Kidney (tissue), 14 donors: ENCODE measurements around the gene TXNDC12. TPM values are rescaled to one million over a fixed set of nuclear protein-coding genes. Genes with fewer than 3 reads are reported as not detected.

ENCODE experiments used
- DNase-seq, 5 donors: peaks; one replicate each; pipeline ENCODE4 v3.0.0-alpha.2; 2013 to 2020
- FAIRE-seq: peaks from 2 replicates; lab custom pipeline; 2012; peaks lifted over from hg19 to GRCh38; lab: Jason Lieb, UNC
- H3K27ac ChIP-seq, 2 donors: one replicate each; pipeline ENCODE4 v1.7.0; 2013; ENCODE audit warnings: low read depth in 2 of 2, low read length in 2 of 2, inconsistent platforms in 1 of 2
- H3K27me3 ChIP-seq: one replicate; pipeline ENCODE4 v1.7.1; 2013; ENCODE audit warnings: low read length, inconsistent platforms; ENCODE audit not compliant: control insufficient read depth, insufficient read depth
- H3K36me3 ChIP-seq, 3 donors: one replicate each; pipeline versions ENCODE4 v1.7.0 to v1.7.1; 2013; ENCODE audit warnings: low read length in 3 of 3, control low read depth in 1 of 3, inconsistent platforms in 1 of 3; ENCODE audit not compliant: insufficient read depth in 3 of 3, control insufficient read depth in 2 of 3
- H3K4me1 ChIP-seq, 3 donors: one replicate each; pipeline versions ENCODE4 v1.7.0 to v1.7.1; 2013; ENCODE audit warnings: low read length in 3 of 3, inconsistent platforms in 1 of 3, low read depth in 1 of 3; ENCODE audit not compliant: control insufficient read depth in 2 of 3, insufficient read depth in 2 of 3
- H3K4me3 ChIP-seq, 3 donors: one replicate each; pipeline versions ENCODE4 v1.7.0 to v1.8.1; 2013; ENCODE audit warnings: low read length in 3 of 3, control low read depth in 1 of 3, inconsistent platforms in 1 of 3
- H3K9ac ChIP-seq, 3 donors: one replicate each; pipeline versions ENCODE4 v1.7.0 to v1.7.1; 2013; ENCODE audit warnings: low read length in 3 of 3, control low read depth in 1 of 3, inconsistent platforms in 1 of 3
- H3K9me3 ChIP-seq, 3 donors: one replicate each; pipeline versions ENCODE4 v1.7.0 to v1.7.1; 2013; ENCODE audit warnings: low read length in 3 of 3, control low read depth in 1 of 3, inconsistent platforms in 1 of 3; ENCODE audit not compliant: control insufficient read depth in 2 of 3, insufficient read depth in 1 of 3
- intact Hi-C: fragments of 100-400 bp; cut with DNase I; formaldehyde crosslinking; loops from one replicate; pipeline ENCODE4 v1.11.1; 2022
- polyA plus RNA-seq: library from polyadenylated mRNA; stranded (reverse); fragments of 350-450 nt; fragmentation: Illumina TruSeq; extraction: RNeasy Lipid Tissue Mini Kit (QIAGEN cat#74804); gene quantifications from one replicate; pipeline ENCODE4 v1.2.3, GENCODE V29; 2014; ENCODE audit warnings: low read depth, low replicate concordance; ENCODE audit not compliant: insufficient read depth
- total RNA-seq: library from RNA; stranded (reverse); fragmentation: NEBNext Ultra II Directional; extraction: Animal tissue kit (Norgen Biotek cat#: 25700); gene quantifications from one replicate; pipeline ENCODE4 v1.2.1, GENCODE V29; 2021
- TF ChIP-seq, protein P1 (sequence below): IDR thresholded peaks from 3 replicates; pipeline ENCODE4 v1.5.1; 2012; ENCODE audit warnings: mild to moderate bottlenecking, moderate library complexity, borderline replicate concordance; ENCODE audit not compliant: insufficient read depth; ENCODE audit errors: extremely low read depth
- donor health status: control.
- donor health status: control.
- donor health status: control.
- donor health status: control.
- donor health status: control.
- donor health status: DM: yes; HTN: yes; CAD: no.
- donor health status: Normal renal cell carcinoma (clear cell type).

TXNDC12 gene
- total and polyA plus RNA-seq, 2 donors from 2014 or later: 40.5 to 46.0 TPM

GRCh38 chr1:52057876-52058415, 3.0 kb upstream of the TXNDC12 start:
- H3K4me1 ChIP-seq: peaks cover 0 to 24% (median 17%) of the 10 kb centered on the region in 3 donors
- intact Hi-C loops: no loop called here
- DNase-seq (no peak), FAIRE-seq (no peak)
- H3K9ac ChIP-seq: no peak overlapping the region
- no peak overlapping the region for H3K27ac ChIP-seq
- peak overlapping the region in 2 of 3 donors; percentile 83 to 88 for H3K4me3 ChIP-seq
- TF ChIP-seq, protein P1, sequence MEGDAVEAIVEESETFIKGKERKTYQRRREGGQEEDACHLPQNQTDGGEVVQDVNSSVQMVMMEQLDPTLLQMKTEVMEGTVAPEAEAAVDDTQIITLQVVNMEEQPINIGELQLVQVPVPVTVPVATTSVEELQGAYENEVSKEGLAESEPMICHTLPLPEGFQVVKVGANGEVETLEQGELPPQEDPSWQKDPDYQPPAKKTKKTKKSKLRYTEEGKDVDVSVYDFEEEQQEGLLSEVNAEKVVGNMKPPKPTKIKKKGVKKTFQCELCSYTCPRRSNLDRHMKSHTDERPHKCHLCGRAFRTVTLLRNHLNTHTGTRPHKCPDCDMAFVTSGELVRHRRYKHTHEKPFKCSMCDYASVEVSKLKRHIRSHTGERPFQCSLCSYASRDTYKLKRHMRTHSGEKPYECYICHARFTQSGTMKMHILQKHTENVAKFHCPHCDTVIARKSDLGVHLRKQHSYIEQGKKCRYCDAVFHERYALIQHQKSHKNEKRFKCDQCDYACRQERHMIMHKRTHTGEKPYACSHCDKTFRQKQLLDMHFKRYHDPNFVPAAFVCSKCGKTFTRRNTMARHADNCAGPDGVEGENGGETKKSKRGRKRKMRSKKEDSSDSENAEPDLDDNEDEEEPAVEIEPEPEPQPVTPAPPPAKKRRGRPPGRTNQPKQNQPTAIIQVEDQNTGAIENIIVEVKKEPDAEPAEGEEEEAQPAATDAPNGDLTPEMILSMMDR: no peak
- H3K36me3 ChIP-seq: peaks cover 6 to 13% (median 13%) of the 10 kb centered on the region in 3 donors
- H3K9me3 ChIP-seq: no peaks in the 10 kb centered on the region
- H3K27me3 ChIP-seq: no peaks in the 10 kb centered on the region

- H3K27ac ChIP-seq: peak overlapping the region in 1 of 2 donors; percentile 8
- TF ChIP-seq, protein P1: no peak
- peak overlapping the region in 1 of 3 donors; percentile 63 for H3K9ac ChIP-seq
- peaks cover 6 to 13% (median 10%) of the 10 kb centered on the region in 3 donors for H3K36me3 ChIP-seq
- no peaks in the 10 kb centered on the region for H3K27me3 ChIP-seq
- peak overlapping the region; percentile 83 to 95 (median 88) for H3K4me3 ChIP-seq
- DNase-seq (no peak), FAIRE-seq (no peak)
- H3K4me1 ChIP-seq: peaks cover 0 to 24% (median 17%) of the 10 kb centered on the region in 3 donors
- H3K9me3 ChIP-seq: no peaks in the 10 kb centered on the region
- intact Hi-C loops: no loop called here
Measured at GRCh38 chr1:52057255-52057654, 2.3 kb upstream of the TXNDC12 start.

DNA sequence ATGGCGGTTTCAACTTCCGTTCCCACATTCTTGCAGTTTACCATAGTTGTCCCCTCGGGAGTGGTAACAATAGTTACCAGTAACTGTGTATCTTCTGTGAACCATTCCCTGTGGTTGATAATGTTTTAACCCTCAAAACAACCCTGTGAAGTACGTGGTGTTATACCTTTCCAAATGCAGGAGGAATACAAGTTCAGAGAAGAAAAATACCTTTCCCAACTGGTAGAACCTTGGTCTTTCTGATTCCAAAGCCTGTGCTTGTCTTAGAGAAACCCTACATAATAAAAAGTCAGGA, 1.9 kb upstream of the TXNDC12 start:
- intact Hi-C loops: no loop called here
- peaks cover 0 to 24% (median 17%) of the 10 kb centered on the region in 3 donors for H3K4me1 ChIP-seq
- H3K9ac ChIP-seq: peak overlapping the region; percentile 9 to 90 (median 63)
- peak overlapping the region; percentile 83 to 95 (median 88) for H3K4me3 ChIP-seq
- H3K9me3 ChIP-seq: no peaks in the 10 kb centered on the region
- FAIRE-seq (no peak), DNase-seq (no peak)
- no peaks in the 10 kb centered on the region for H3K27me3 ChIP-seq
- peak overlapping the region in 1 of 2 donors; percentile 87 for H3K27ac ChIP-seq
- TF ChIP-seq, protein P1: no peak
- H3K36me3 ChIP-seq: peaks cover 6 to 13% (median 13%) of the 10 kb centered on the region in 3 donors
